ENCODE results near the gene NACC2. TPM values are rescaled to one million over a fixed set of nuclear protein-coding genes. Genes with fewer than 3 reads are reported as not detected.

NACC2 gene
- polyA plus RNA-seq, 1 of the 3 experiments (the other 2 are of a cell fraction) = 22.1 TPM

- H3K36me3 ChIP-seq (replicated peaks in 1 of 2; ENCODE audit: control insufficient read depth in 1 of 2, insufficient read depth in 2 of 2, low read length in 1 of 2) = no peaks in the 10 kb centered on the region
- H3K9me3 ChIP-seq = no peaks in the 10 kb centered on the region
- WGBS (ENCODE audit: low lambda C conversion rate) = 82% methylated on average over 8 of the region's 16 CpGs
- no peak overlapping the region for H3K9ac ChIP-seq
- peaks cover 7% of the 10 kb centered on the region; the same call in 1 of the 2 replicates for H3K27me3 ChIP-seq (ENCODE audit: insufficient read depth)
- no peaks in the 10 kb centered on the region for H3F3A ChIP-seq (replicated peaks; ENCODE audit: insufficient read depth)
- no peaks in the 10 kb centered on the region for H3K79me2 ChIP-seq (ENCODE audit: insufficient read depth)
- no peak overlapping the region for H3K27ac ChIP-seq (ENCODE audit: low read depth in 2 of 2, low read length in 1 of 2)
- no peak overlapping the region for H3K4me3 ChIP-seq (ENCODE audit: low read depth in 2 of 2, low read length in 1 of 2)
- ChIA-PET CTCF (interaction anchor here (0.7 to 3.6 kb wide), 3 partner anchors 12 to 374 kb away, joined by 3 to 22 read pairs (median 5); no protein-coding TSS in a partner anchor), POLR2A (interaction anchor here (1.3 kb wide), 1 partner anchor 9 kb away, joined by 5 read pairs; no protein-coding TSS in a partner anchor)
- H3K9me2 ChIP-seq = no peaks in the 10 kb centered on the region
- no peak for TF ChIP-seq CHD2 (IDR thresholded peaks at IDR 0.05; ENCODE audit: low read length, partially characterized antibody)
- no peak for TF ChIP-seq PBX3 (IDR thresholded peaks at IDR 0.05)
- no peak for TF ChIP-seq NFIC (IDR thresholded peaks at IDR 0.05; ENCODE audit: borderline replicate concordance)
- no peak for TF ChIP-seq RAD21 (IDR thresholded peaks at IDR 0.05; ENCODE audit: low read length)
- TF ChIP-seq FOSL2 (IDR thresholded peaks at IDR 0.05; ENCODE audit: borderline replicate concordance, low read depth) = no peak
- TF ChIP-seq SIN3A (IDR thresholded peaks at IDR 0.05; ENCODE audit: borderline replicate concordance, low read depth, low read length) = no peak
- no peak for TF ChIP-seq TEAD4 (IDR thresholded peaks at IDR 0.05; ENCODE audit: borderline replicate concordance, insufficient read depth)
- TF ChIP-seq SMC3 (IDR thresholded peaks at IDR 0.05; ENCODE audit: low read depth, low read length) = no peak
- no peak for TF ChIP-seq CTCF (IDR thresholded peaks at IDR 0.05)
- no peak for TF ChIP-seq POLR2AphosphoS5 (IDR thresholded peaks at IDR 0.05; ENCODE audit: low read depth, low read length)
- no peak for TF ChIP-seq GABPA (IDR thresholded peaks at IDR 0.05; ENCODE audit: low read depth)
- no peak for TF ChIP-seq EZH2phosphoT487 (IDR thresholded peaks at IDR 0.05; ENCODE audit: borderline replicate concordance, low read depth)
- no peak for TF ChIP-seq USF1 (IDR thresholded peaks at IDR 0.05; ENCODE audit: borderline replicate concordance, low read depth)
- TF ChIP-seq JUND (IDR thresholded peaks at IDR 0.05) = no peak
- TF ChIP-seq EP300 (IDR thresholded peaks at IDR 0.05; ENCODE audit: borderline replicate concordance in 1 of 2, low read depth in 1 of 2, low read length in 1 of 2) = no peak
- no peaks in the 10 kb centered on the region for H4K20me1 ChIP-seq (ENCODE audit: insufficient read depth)
- no peak overlapping the region for H2AFZ ChIP-seq (ENCODE audit: low read depth)
- peaks cover 16 to 54% of the 10 kb centered on the region in 2 experiments; a peak in 2 of 4 replicates for H3K4me1 ChIP-seq (ENCODE audit: control insufficient read depth in 1 of 2, insufficient read depth in 2 of 2, low read depth in 1 of 2, low read length in 1 of 2)
- H3K4me2 ChIP-seq = no peak overlapping the region
- DNase-seq = no peak
Measured at GRCh38 chr9:135987838-135988404, 107.2 kb downstream of the NACC2 start.
